Chondrocyte (in vitro differentiated cells): ENCODE data around the gene SMARCAL1. TPM values are rescaled to one million over a fixed set of nuclear protein-coding genes. Genes with fewer than 3 reads are reported as not detected.

Experiments used
- DNase-seq: peaks from one replicate; pipeline ENCODE4 v3.0.0; 2021; ENCODE audit warnings: mixed read lengths, low spot score
- H3K27ac Mint-ChIP-seq: one replicate; pipeline ENCODE4 v1.8.0; 2021; ENCODE audit warnings: mild to moderate bottlenecking, moderate library complexity, mixed read lengths; ENCODE audit not compliant: unreplicated experiment
- H3K27me3 Mint-ChIP-seq: 2 replicates; pipeline ENCODE4 v1.8.0; 2021; ENCODE audit warnings: low read depth, mixed read lengths
- H3K36me3 Mint-ChIP-seq: 2 replicates; pipeline ENCODE4 v1.8.0; 2021; ENCODE audit warnings: low read depth, mixed read lengths
- H3K4me1 Mint-ChIP-seq: 2 replicates; pipeline ENCODE4 v1.8.0; 2021; ENCODE audit warnings: low read depth, mild to moderate bottlenecking, mixed read lengths
- H3K4me3 Mint-ChIP-seq: one replicate; pipeline ENCODE4 v1.8.0; 2021; ENCODE audit warnings: mild to moderate bottlenecking, moderate library complexity, mixed read lengths; ENCODE audit not compliant: unreplicated experiment
- H3K9me3 Mint-ChIP-seq: 2 replicates; pipeline ENCODE4 v1.8.0; 2021; ENCODE audit warnings: low read depth, mixed read lengths
- total RNA-seq: library from RNA; stranded (reverse); gene quantifications from 3 replicates; pipeline ENCODE4 v1.2.1, GENCODE V29; 2021
- TF ChIP-seq, protein P1 (sequence below): fragments of 200-600 bp; sonication (generic); IDR thresholded peaks from 2 replicates; pipeline ENCODE4 v1.5.0; 2021; ENCODE audit warnings: antibody characterized with exemption, mild to moderate bottlenecking, moderate library complexity

The SMARCAL1 gene
- total RNA-seq, 1 donor from 2014 or later, result 26.3 TPM

DNA sequence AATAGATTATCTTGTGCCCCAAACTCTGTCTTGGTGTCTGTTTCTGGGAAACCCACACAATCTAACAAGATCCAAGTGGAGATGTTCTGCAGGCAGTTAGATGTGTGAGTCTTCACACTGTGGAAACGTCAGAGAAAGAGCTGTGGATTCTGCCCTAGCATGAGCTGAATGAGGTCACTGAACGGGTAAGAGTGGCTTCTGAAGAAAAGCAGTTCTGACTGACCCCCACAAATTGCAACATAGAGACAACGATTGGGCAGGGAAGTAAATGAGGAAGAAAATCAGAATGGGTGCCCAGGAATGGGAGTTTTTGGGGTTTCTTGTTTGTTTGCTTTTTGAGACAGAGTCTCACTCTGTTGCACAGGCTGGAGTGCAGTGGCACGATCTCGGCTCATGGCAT, 73.5 kb downstream of the SMARCAL1 start:
- DNase-seq, result no peak
- Mint-ChIP-seq H3K27me3 (no peaks in the 10 kb centered on the region), H3K36me3 (peaks cover 14% of the 10 kb centered on the region), H3K4me3 (no peak overlapping the region), H3K27ac (no peak overlapping the region), H3K4me1 (peaks cover 6% of the 10 kb centered on the region), H3K9me3 (no peaks in the 10 kb centered on the region)
- TF ChIP-seq, protein P1, sequence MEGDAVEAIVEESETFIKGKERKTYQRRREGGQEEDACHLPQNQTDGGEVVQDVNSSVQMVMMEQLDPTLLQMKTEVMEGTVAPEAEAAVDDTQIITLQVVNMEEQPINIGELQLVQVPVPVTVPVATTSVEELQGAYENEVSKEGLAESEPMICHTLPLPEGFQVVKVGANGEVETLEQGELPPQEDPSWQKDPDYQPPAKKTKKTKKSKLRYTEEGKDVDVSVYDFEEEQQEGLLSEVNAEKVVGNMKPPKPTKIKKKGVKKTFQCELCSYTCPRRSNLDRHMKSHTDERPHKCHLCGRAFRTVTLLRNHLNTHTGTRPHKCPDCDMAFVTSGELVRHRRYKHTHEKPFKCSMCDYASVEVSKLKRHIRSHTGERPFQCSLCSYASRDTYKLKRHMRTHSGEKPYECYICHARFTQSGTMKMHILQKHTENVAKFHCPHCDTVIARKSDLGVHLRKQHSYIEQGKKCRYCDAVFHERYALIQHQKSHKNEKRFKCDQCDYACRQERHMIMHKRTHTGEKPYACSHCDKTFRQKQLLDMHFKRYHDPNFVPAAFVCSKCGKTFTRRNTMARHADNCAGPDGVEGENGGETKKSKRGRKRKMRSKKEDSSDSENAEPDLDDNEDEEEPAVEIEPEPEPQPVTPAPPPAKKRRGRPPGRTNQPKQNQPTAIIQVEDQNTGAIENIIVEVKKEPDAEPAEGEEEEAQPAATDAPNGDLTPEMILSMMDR, result no peak

DNA sequence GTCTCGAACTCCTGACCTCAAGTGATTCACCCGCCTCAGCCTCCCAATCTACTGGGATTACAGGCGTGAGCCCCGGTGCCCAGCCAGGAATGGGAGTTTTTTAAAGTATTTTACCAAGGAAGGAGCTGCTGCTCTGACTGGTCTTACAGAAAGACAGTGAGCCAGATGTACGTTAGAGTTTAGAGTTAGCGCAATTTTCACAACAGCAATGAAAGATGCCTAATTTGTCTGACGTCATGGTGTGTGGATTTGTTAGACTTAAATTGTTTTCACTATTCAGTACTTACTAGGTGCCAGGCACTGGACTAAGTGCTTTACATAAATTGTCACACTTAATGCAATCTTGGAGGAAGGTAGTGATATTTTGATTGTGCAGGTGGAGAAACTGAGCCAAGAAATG, 74.0 kb downstream of the SMARCAL1 start:
- no peak overlapping the region for H3K4me3 Mint-ChIP-seq
- H3K4me1 Mint-ChIP-seq, result peaks cover 6% of the 10 kb centered on the region
- TF ChIP-seq, protein P1, result no peak
- H3K36me3 Mint-ChIP-seq, result peaks cover 12% of the 10 kb centered on the region
- no peak for DNase-seq
- no peak overlapping the region for H3K27ac Mint-ChIP-seq
- no peaks in the 10 kb centered on the region for H3K27me3 Mint-ChIP-seq
- H3K9me3 Mint-ChIP-seq, result no peaks in the 10 kb centered on the region

DNA sequence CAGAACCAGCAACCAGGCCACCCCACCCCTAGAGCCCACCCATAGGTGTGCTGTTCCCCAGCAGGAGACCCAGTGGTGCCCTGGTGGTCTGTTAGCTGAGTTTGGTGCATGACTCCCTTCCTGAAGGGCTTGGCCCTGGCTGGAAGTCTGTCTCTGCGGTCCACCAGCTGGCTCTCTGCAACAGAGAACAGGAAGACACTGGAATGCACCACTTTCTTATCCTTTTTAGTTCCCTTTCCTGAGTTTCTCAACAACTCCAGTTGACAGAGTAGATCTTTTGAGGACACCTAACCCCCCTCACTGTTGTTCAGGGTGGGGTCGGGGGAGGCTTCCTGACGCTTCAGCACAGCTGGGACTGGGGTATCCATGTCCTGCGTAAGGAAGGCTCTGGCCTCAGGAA, 74.4 kb downstream of the SMARCAL1 start:
- Mint-ChIP-seq H3K9me3 (no peaks in the 10 kb centered on the region), H3K4me1 (peaks cover 6% of the 10 kb centered on the region), H3K27ac (no peak overlapping the region), H3K27me3 (no peaks in the 10 kb centered on the region), H3K4me3 (no peak overlapping the region), H3K36me3 (peaks cover 10% of the 10 kb centered on the region)
- TF ChIP-seq, protein P1, result no peak
- DNase-seq, result no peak

DNA sequence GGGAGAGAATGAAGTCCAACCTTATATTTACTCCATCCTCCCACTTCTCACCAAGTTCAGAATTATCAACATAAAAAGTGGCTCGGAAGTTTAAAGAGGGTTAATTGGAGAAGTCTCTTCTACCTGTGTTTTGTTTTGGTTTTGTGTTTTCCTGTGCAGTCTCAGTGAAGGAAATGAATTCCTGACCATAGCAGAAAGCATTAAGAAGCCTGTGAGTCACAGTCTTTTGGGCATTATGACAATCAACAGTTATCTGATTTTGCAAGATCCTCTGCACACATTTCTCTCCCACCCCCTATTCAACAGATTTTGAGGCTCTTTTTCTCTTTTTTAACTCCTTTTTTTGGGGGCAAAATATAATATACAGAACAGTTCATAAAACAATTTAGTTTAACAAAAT, 77.8 kb downstream of the SMARCAL1 start:
- no peaks in the 10 kb centered on the region for H3K9me3 Mint-ChIP-seq
- TF ChIP-seq, protein P1, result no peak
- DNase-seq, result no peak
- H3K27me3 Mint-ChIP-seq, result no peaks in the 10 kb centered on the region
- no peak overlapping the region for H3K27ac Mint-ChIP-seq
- no peak overlapping the region for H3K4me3 Mint-ChIP-seq
- peaks cover 30% of the 10 kb centered on the region for H3K4me1 Mint-ChIP-seq
- no peaks in the 10 kb centered on the region for H3K36me3 Mint-ChIP-seq

DNA sequence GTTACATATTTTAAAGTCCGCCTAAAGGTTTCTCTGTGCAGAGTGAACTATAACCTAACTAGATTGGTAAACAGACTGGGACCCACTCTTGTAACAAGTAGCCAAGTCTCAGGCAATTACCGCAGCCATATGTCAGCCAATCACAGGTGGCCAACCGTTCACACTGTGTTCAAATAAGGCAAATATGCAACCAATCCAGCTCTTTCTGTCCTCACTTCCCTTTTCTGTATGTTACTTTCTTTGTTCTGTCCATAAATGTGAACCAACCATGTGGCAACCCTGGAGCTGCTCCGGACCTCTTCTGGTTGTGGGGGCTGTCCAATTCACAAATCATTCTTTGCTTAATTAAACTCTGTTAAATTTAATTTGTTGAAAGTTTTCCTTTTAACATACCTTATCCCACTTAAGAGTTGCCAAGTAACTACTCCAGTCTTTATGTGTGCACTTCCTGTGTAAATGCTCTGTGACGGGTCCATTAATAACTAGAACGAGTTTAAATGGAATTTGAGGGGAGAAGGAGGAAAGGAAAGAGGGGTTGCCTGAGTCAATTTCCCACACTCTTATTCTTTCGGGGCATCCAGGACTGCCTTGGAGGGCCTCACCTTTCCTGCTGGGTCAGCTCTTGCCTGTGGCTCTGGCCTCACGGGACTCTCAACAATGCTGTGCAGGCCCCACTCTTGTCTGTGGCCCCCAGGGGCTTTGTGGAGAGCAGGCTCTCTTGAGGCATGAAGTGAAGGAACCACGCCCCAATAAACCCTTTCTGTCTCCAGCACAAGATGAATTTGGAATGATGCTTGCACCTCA, 79.7 kb downstream of the SMARCAL1 start:
- H3K27me3 Mint-ChIP-seq, result no peaks in the 10 kb centered on the region
- H3K4me3 Mint-ChIP-seq, result no peak overlapping the region
- H3K36me3 Mint-ChIP-seq, result no peaks in the 10 kb centered on the region
- H3K4me1 Mint-ChIP-seq, result peaks cover 45% of the 10 kb centered on the region
- H3K9me3 Mint-ChIP-seq, result no peaks in the 10 kb centered on the region
- H3K27ac Mint-ChIP-seq, result no peak overlapping the region
- no peak for DNase-seq
- TF ChIP-seq, protein P1, result no peak
